Coronary artery (tissue), 2 donors: Measurements from ENCODE around the gene DPEP2.

Source experiments
- DNase-seq: peaks from one replicate; pipeline ENCODE4 v3.0.0-alpha.2; 2017; ENCODE audit warnings: low spot score
- H3K27ac ChIP-seq, 2 donors: fragments of 200-600 bp; sonication (generic); one replicate each; pipeline ENCODE4 v1.5.1; 2016 to 2019
- H3K4me3 ChIP-seq: fragments of 200-600 bp; sonication (generic); 2 replicates; pipeline ENCODE4 v1.5.1; 2016; ENCODE audit warnings: mild to moderate bottlenecking, moderate library complexity
- TF ChIP-seq, protein P1 (sequence below): fragments of 200-600 bp; sonication (generic); IDR thresholded peaks from one replicate; pipeline ENCODE4 v1.5.1; 2019; ENCODE audit warnings: antibody characterized with exemption

Gene DPEP2

DNA sequence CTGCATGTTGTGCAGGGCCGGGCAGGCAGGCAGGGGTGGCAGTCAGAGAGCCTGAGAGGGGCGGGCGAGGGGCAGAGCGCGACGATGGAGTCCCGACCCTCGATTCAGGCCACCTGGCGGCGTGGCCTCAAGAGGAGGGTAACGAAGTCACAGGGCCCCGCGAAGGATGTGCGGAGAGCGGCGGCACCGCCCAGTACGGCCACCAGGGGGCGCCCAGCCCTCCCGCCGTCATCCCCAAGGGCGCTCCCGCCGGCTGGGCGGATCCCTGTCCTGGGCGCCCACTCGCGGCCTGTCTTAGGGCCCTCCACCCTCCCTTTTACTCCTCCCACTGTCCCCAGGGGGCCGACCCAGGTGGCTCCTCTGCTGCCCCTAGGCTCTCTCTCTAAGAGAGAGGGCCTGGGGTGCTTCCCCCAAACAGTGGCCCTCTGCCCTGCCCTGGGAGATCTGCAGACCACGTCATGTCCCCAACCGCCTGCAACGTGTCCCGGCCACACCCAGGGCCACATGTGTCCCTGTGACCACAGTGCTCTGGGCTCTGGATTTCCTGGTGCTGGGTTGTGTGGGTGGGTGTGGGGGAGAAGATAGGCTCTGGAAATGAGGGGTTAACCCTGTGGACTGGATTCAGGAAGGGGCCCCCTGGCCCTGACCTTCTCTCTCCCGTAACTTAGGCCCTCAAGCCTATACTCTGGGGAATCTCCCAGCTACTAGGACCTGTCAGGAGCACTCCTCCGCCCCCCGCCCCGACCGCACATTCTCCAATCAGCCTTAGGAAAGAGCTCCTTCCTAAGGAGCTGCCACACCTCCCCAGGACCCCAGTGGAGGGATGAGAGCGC is 5.9 kb downstream of the DPEP2 start:
- peak overlapping the region; percentile 70 for H3K4me3 ChIP-seq
- no peak for DNase-seq
- peak overlapping the region; percentile 25 to 68 for H3K27ac ChIP-seq
- TF ChIP-seq, protein P1, sequence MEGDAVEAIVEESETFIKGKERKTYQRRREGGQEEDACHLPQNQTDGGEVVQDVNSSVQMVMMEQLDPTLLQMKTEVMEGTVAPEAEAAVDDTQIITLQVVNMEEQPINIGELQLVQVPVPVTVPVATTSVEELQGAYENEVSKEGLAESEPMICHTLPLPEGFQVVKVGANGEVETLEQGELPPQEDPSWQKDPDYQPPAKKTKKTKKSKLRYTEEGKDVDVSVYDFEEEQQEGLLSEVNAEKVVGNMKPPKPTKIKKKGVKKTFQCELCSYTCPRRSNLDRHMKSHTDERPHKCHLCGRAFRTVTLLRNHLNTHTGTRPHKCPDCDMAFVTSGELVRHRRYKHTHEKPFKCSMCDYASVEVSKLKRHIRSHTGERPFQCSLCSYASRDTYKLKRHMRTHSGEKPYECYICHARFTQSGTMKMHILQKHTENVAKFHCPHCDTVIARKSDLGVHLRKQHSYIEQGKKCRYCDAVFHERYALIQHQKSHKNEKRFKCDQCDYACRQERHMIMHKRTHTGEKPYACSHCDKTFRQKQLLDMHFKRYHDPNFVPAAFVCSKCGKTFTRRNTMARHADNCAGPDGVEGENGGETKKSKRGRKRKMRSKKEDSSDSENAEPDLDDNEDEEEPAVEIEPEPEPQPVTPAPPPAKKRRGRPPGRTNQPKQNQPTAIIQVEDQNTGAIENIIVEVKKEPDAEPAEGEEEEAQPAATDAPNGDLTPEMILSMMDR: peak; percentile 99

DNA sequence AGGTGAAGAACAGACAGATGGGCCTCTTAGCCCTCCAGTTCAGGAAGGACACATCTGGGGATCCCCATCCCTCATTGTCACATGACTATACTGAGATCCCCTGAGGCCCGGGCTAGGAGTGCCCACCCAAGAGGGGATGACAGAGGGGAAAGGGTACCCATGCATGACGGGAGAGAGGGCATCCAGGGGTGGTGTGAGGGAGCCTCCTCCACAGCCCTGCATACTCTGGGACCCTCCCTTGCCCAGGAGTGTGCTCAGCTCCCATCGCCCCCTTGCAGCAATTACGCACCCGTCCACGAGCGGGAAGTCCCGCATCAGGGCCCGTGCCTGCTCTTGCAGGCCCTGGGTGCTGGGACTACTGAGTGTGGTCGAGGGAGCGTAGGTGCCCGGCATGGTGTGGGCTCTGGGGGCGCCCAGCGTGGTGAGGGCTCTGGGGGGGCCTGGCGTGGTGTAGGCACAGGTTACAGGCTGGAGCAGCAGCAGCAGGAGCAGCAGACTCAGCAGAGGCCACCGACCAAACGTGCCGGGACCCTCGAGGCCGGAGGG is 6.5 kb downstream of the DPEP2 start:
- no peak for DNase-seq
- peak overlapping the region in 1 of 2 donors; percentile 68 for H3K27ac ChIP-seq
- H3K4me3 ChIP-seq: peak overlapping the region; percentile 70
- TF ChIP-seq, protein P1: no peak

DNA sequence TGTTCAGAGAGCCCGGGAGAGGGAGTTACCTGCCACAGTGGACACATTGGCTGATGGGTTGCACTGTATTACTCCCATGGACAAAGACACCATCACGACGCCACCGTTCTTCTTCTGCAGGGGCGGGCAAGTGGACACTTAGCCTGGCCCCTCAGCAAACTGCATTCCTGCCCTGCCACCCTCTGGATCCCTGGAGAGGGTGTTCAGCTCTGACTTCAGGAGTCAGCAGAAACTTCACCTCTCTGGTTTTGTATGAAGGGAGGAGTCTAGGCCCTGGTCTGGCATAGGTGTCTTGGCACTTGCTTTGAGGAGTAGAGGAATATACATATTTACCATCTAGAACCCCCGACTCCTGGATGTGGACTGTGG is 9.3 kb downstream of the DPEP2 start:
- no peak overlapping the region for H3K27ac ChIP-seq
- TF ChIP-seq, protein P1: no peak

DNA sequence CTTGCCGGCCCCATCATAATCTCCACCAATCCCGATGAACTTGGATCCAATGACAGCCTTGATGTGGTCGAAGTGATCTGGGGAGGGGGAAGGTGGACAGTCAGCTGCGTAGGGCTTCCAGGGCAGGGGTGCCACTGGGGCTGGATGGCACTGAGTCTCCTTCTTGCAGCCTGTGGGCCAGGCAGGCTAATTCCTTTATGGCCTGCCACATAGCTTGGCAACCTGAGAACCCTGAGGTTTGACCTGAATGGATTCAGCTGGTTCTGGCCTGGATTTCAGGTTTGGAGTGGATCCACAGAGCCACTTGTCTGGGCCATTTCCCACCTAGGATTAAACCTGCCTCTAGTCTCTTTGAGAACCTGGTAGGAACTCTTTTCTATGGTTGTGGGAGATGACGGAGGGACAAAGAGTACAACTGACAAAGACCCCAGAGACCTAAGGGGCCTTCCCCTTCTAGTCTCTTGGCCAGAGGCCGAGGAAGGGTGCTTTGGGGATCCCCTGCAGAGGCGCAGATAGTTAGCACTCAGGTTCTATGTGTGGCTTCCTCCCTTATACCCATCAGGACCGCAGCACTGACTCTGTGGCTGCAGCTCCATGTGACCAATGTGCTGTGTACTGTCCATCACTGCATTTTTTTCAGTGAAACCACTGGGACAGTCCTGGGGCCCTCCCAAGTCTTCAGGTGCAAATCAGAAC is 9.8 kb downstream of the DPEP2 start:
- DNase-seq: no peak
- TF ChIP-seq, protein P1: no peak
- Histone ChIP-seq H3K4me3 (no peak overlapping the region), H3K27ac (no peak overlapping the region)

More for the DNA sequence above, 9.3 kb downstream of the DPEP2 start:
- DNase-seq: no peak
- H3K4me3 ChIP-seq: no peak overlapping the region

DNA sequence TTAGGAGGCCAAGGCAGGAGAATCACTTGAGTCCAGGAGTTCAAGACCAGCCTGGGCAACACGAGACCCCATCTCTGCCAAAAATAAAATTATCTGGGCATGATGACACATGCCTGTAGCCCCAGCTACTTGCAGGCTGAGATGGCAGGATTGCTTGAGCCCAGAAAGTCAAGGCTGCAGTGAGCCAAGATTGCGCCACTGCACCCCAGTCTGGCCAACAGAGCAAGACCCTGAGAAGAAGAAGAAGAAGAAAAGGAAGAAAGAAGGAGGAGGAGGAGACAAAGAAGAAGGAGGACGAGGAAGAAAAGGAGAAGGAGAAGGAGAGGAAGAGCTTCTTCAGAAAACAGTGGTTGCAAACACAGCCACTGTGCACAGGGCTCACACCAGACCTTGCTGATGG is 10.6 kb downstream of the DPEP2 start:
- no peak overlapping the region for H3K4me3 ChIP-seq
- TF ChIP-seq, protein P1: no peak

DNA sequence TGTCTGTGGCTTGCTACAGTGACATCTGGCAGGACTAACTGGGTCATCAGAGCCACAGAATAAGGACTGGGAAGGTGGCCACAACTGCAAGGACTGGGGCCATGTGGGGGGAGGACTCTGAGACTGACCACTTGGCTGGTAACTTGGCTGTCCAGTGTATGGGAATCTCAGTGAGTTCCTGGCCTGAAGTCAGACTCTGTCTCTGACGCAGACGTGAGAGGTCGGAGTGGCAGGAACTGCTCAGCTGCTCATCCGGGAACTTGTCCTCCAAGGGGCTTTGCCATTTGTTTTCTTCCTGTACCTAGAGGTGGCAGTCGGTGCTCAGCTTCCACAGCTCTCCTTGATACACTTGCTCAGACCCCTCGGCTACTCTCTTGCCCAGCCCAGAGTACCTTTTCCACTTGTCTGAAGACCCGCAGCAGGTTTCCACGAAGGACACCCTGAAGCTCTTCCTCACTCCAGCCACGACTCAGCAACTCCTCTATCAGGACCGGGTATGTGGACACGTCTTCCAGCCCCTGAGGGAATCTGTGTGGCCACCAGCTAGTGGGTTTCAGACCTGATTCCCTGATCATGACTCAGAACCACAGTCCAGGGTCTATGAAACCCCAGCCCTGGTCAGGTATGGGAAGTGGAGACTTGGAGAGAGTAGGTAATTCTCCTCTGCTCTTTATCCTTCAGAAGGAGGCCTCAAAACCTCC is 11.7 kb downstream of the DPEP2 start:
- DNase-seq: no peak
- Histone ChIP-seq H3K4me3 (no peak overlapping the region), H3K27ac (peak overlapping the region in 1 of 2 donors; percentile 7)
- TF ChIP-seq, protein P1: no peak

More for the DNA sequence above, 10.6 kb downstream of the DPEP2 start:
- DNase-seq: no peak
- H3K27ac ChIP-seq: no peak overlapping the region
